Natural killer cell (primary cell): ENCODE measurements around the gene NPEPL1. TPM values are rescaled to one million over a fixed set of nuclear protein-coding genes. Genes with fewer than 3 reads are reported as not detected.
A peak's percentile ranks its signal among the peaks of the same experiment; 100 is the strongest.

Experiments
- ATAC-seq, 3 donors: fragments of 150-1000 bp in 2 of 3; fragments of 200-7000 bp in 1 of 3; cut with Tn5 transposase; 1 replicate in 1 of 3; 2 replicates in 2 of 3; pipeline ENCODE4 v1.10.0; 2021; ENCODE audit warnings: mild to moderate bottlenecking in 2 of 3, moderate library complexity in 2 of 3
- DNase-seq, 2 donors: peaks; one replicate each; pipeline versions ENCODE4 v3.0.0 to v3.0.0-alpha.2; 2013 to 2021; ENCODE audit warnings: mixed read lengths in 1 of 2
- H3K27ac ChIP-seq: one replicate; pipeline ENCODE4 v1.5.1; 2013; ENCODE audit warnings: mild to moderate bottlenecking, low read length
- H3K27me3 ChIP-seq: one replicate; pipeline ENCODE4 v1.6.1; 2013; ENCODE audit warnings: low read length; ENCODE audit not compliant: control insufficient read depth, insufficient read depth
- H3K36me3 ChIP-seq: one replicate; pipeline ENCODE4 v1.6.1; 2013; ENCODE audit warnings: low read length; ENCODE audit not compliant: control insufficient read depth, insufficient read depth
- H3K4me1 ChIP-seq: one replicate; pipeline ENCODE4 v1.6.1; 2013; ENCODE audit warnings: low read length; ENCODE audit not compliant: control insufficient read depth, insufficient read depth
- H3K4me3 ChIP-seq: one replicate; pipeline ENCODE4 v1.5.1; 2013; ENCODE audit warnings: low read length
- H3K9me3 ChIP-seq: one replicate; pipeline ENCODE4 v1.6.1; 2013; ENCODE audit warnings: low read length; ENCODE audit not compliant: control insufficient read depth, insufficient read depth
- H3K27ac Mint-ChIP-seq, 2 donors: one replicate each; pipeline ENCODE4 v1.8.0; 2022; ENCODE audit warnings: mild to moderate bottlenecking in 2 of 2, mixed read lengths in 2 of 2, moderate library complexity in 1 of 2
- H3K27me3 Mint-ChIP-seq, 2 donors: one replicate each; pipeline ENCODE4 v1.8.0; 2022; ENCODE audit warnings: low read depth in 2 of 2, mixed read lengths in 2 of 2
- H3K36me3 Mint-ChIP-seq: one replicate; pipeline ENCODE4 v1.8.0; 2022; ENCODE audit warnings: mixed read lengths
- H3K4me1 Mint-ChIP-seq, 2 donors: one replicate each; pipeline ENCODE4 v1.8.0; 2022; ENCODE audit warnings: mixed read lengths in 2 of 2
- H3K4me3 Mint-ChIP-seq: one replicate; pipeline ENCODE4 v1.8.0; 2022; ENCODE audit warnings: mild to moderate bottlenecking, moderate library complexity, mixed read lengths
- H3K9me3 Mint-ChIP-seq, 2 donors: one replicate each; pipeline ENCODE4 v1.8.0; 2022; ENCODE audit warnings: mixed read lengths in 2 of 2
- CTCF ChIP-seq: fragments of 200-600 bp; IDR thresholded peaks from one replicate; pipeline ENCODE4 v1.8.0; 2022; ENCODE audit warnings: antibody characterized with exemption
- WGBS: methylation state at CpG from one replicate; pipeline ENCODE4 v1.1.7; 2013; ENCODE audit warnings: missing lambda C conversion rate; ENCODE audit not compliant: insufficient coverage; 5-methylcytosine and 5-hydroxymethylcytosine counted together
- intact Hi-C: fragments of 100-400 bp; cut with micrococcal nuclease; formaldehyde crosslinking; loops from one replicate; pipeline ENCODE4 v1.14.2; 2022
- total RNA-seq, 4 donors: library from RNA; stranded (reverse); fragments of 120-200 nt in 1 of 4; gene quantifications; one replicate each; pipeline versions ENCODE4 v1.2.3 to v1.2.4, GENCODE V29; 2013 to 2022

Gene NPEPL1
- total RNA-seq, 3 donors from 2014 or later (not counting 1 experiment from before 2014, with no cell fraction given): 66.0 to 83.7 (median 68.4) TPM

DNA sequence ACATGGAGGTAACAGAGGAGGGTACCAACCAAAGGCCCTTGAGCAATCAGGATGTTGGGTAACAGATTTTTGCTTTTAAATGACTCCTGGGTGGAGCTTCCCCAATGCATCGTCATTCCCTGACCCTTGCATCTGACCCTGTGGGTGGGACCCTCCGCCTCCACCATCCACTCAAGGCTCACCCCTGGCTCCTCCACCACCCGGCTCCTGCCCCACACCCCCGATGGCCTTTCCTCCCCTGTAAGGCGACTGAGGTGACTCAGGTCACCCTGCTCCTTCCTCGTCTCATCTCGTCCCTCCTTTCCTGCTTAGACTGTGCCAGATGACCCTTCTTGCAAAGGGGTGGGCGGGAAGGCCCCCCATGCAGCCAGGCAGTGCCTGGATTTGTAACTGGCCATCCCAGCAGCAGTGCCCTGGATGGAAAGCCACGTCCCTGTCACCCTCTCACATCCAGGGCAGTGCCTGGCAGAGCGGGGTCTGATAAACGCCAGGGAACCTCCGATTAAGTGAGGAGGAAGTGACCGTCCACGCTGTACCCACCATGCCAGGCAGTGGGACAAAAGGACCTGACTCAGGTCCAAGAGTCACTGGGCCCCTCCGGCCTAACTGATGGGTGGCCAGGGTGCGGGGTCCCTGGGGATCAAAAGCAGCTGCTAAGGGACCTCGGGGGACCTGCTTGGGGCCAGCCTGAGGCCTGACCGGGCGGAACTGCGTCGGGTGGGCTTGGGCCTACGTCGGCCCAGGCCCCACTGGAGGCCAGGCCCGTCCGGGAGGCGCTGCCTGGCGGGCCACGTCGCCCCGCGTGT, 624 bp upstream of the NPEPL1 start:
- no peak overlapping the region for H3K4me3 ChIP-seq
- WGBS: 83% methylated on average over 31 of the region's 31 CpGs
- no peaks in the 10 kb centered on the region for H3K27me3 ChIP-seq
- no peaks in the 10 kb centered on the region for H3K9me3 ChIP-seq
- DNase-seq: peak in 1 of 2 donors; percentile 19
- H3K9me3 Mint-ChIP-seq: no peaks in the 10 kb centered on the region
- peak overlapping the region; percentile 47 for H3K4me3 Mint-ChIP-seq
- no peaks in the 10 kb centered on the region for H3K27me3 Mint-ChIP-seq
- ATAC-seq: peak in 1 of 3 donors; percentile 25
- H3K36me3 ChIP-seq: peaks cover 8% of the 10 kb centered on the region
- intact Hi-C loops: loop anchor here (2.0 to 10.0 kb wide), 2 partner anchors 39 to 457 kb away; no protein-coding TSS in a partner anchor
- H3K4me1 Mint-ChIP-seq: peaks cover 0 to 7% of the 10 kb centered on the region in 2 donors
- H3K4me1 ChIP-seq: peaks cover 22% of the 10 kb centered on the region
- H3K36me3 Mint-ChIP-seq: no peaks in the 10 kb centered on the region
- H3K27ac ChIP-seq: peak overlapping the region; percentile 81
- peak overlapping the region; percentile 63 to 86 for H3K27ac Mint-ChIP-seq
- no peak for TF ChIP-seq CTCF

DNA sequence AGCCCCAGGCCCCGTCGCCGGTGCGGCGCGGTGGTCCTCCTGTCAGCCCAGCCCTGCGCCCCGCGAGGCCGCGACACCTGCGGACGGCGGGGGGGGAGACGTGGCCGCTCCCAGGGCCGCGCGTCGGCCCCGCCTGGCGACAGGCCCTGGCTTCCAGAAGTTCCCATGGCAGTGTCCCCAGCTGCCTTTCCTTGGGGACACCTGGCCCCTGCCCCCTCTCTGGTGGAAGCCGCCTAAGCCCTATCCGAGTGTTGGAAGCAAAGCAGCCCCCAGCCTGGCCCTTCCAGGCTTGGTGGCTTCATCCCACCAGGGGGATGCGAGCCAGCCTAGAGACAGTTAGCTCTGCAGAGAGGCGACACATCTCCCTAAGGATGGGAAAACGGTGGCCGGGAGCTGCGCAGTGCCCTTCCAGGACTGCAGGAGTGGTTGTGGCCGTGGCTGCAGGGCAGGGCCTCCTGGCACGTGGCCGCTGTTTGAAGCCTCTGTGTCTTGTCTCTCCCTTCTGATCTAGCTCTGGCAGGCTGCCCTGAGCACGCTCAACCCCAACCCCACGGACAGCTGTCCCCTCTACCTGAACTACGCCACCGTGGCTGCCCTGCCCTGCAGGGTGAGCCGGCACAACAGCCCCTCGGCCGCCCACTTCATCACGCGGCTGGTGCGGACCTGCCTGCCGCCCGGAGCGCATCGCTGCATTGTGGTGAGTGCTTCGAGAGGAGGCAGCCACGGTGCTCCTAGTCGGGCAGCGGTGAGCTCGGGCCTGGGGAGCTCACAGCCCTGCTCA, 816 bp downstream of the NPEPL1 start:
- ATAC-seq (no peak), DNase-seq (no peak)
- TF ChIP-seq CTCF: no peak
- Mint-ChIP-seq H3K27ac (peak overlapping the region; percentile 13 to 80), H3K36me3 (no peaks in the 10 kb centered on the region), H3K27me3 (no peaks in the 10 kb centered on the region), H3K4me3 (peak overlapping the region; percentile 77), H3K4me1 (peaks cover 5 to 13% of the 10 kb centered on the region in 2 donors), H3K9me3 (no peaks in the 10 kb centered on the region)
- Histone ChIP-seq H3K36me3 (peaks cover 12% of the 10 kb centered on the region), H3K4me1 (peaks cover 22% of the 10 kb centered on the region), H3K9me3 (no peaks in the 10 kb centered on the region), H3K27ac (peak overlapping the region; percentile 39), H3K27me3 (no peaks in the 10 kb centered on the region), H3K4me3 (peak overlapping the region; percentile 25)
- intact Hi-C loops: loop anchor here (2.0 to 10.0 kb wide), 2 partner anchors 41 to 459 kb away; no protein-coding TSS in a partner anchor
- 48% methylated on average over 51 of the region's 51 CpGs for WGBS

- ATAC-seq (no peak), DNase-seq (no peak)
- no peaks in the 10 kb centered on the region for H3K36me3 Mint-ChIP-seq
- Histone ChIP-seq H3K4me3 (no peak overlapping the region), H3K27ac (no peak overlapping the region), H3K27me3 (no peaks in the 10 kb centered on the region), H3K9me3 (no peaks in the 10 kb centered on the region), H3K36me3 (peaks cover 20% of the 10 kb centered on the region), H3K4me1 (peaks cover 22% of the 10 kb centered on the region)
- H3K27me3 Mint-ChIP-seq: no peaks in the 10 kb centered on the region
- H3K9me3 Mint-ChIP-seq: no peaks in the 10 kb centered on the region
- WGBS: 97% methylated on average over 33 of the region's 33 CpGs
- H3K4me3 Mint-ChIP-seq: no peak overlapping the region
- H3K4me1 Mint-ChIP-seq: peaks cover 5 to 13% of the 10 kb centered on the region in 2 donors
- intact Hi-C loops: loop anchor here (10.0 kb wide), 1 partner anchor 460 kb away; no protein-coding TSS in a partner anchor
- no peak overlapping the region for H3K27ac Mint-ChIP-seq
- TF ChIP-seq CTCF: no peak
Observed at GRCh38 chr20:58694241-58695083, 1.9 kb downstream of the NPEPL1 start.
